ENCODE data around the gene EPB41.
"Not testable (repeated sequence)": the region's sequence is repeated elsewhere in the genome, so short reads cannot be mapped to it uniquely, and the experiment has no call there.

The EPB41 gene

GRCh38 chr1:29077155-29077554, 162.8 kb downstream of the EPB41 start:
- no peak for TF ChIP-seq CTCF (IDR thresholded peaks at IDR 0.05; ENCODE audit: low read depth, low read length)
- no peak for DNase-seq (ENCODE audit: extremely low read depth, low read depth)

DNA sequence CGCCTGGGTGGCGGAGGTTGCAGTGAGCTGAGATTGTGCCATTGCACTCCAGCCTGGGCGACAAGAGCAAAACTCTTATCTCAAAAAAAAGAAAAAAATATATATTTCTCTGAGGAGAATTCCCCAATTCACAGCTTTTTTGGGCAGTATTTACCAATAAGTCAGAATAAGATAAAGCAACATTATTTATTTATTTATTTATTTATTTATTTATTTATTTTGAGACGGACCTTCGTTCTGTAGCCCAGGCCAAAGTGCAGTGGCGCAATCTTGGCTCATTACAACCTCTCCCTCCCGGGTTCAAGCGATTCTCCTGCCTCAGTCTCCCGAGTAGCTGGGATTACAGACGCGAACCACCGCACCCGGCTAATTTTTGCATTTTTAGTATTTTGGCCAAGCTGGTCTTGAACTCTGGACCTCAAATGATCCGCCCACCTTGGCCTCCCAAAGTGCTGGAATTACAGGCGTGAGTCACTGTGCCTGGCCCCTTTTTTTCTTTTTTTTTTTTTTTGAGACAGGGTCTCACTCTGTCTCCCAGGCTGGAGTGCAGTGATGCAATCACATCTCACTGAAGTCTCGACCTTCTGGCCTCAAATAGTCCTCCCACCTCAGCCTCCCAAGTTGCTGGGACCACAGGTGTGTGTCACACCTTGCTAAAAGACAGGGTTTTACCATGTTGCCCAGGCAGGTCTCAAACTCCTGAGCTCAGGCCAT, 165.7 kb downstream of the EPB41 start:
- not testable (repeated sequence) for DNase-seq (ENCODE audit: extremely low read depth, low read depth)

- DNase-seq (ENCODE audit: extremely low read depth, low read depth), result no peak
- no peak for TF ChIP-seq CTCF (IDR thresholded peaks at IDR 0.05; ENCODE audit: low read depth, low read length)
These were observed 166.8 kb downstream of the EPB41 start for GRCh38 chr1:29081201-29081600.

DNA sequence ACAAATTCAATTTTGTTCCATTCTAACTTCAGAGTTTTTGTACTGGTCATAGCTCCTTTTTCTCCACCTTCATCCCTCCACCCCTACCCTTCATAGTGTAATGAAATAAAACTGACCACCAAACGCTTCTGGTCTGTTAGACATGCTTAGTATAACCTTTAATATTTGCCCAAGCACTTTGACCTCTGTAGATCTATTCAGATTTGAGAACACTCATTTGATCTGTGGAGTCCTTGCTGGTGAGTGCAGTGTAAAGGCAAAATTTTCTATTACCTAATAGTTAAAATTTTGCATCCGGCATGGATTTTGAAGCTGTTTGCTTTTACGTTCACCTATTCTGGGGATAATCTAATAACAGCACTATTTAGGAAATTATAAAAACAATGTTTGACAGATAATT, 168.2 kb downstream of the EPB41 start:
- no peak for DNase-seq (ENCODE audit: extremely low read depth, low read depth)
- no peak for TF ChIP-seq CTCF (IDR thresholded peaks at IDR 0.05; ENCODE audit: low read depth, low read length)

DNA sequence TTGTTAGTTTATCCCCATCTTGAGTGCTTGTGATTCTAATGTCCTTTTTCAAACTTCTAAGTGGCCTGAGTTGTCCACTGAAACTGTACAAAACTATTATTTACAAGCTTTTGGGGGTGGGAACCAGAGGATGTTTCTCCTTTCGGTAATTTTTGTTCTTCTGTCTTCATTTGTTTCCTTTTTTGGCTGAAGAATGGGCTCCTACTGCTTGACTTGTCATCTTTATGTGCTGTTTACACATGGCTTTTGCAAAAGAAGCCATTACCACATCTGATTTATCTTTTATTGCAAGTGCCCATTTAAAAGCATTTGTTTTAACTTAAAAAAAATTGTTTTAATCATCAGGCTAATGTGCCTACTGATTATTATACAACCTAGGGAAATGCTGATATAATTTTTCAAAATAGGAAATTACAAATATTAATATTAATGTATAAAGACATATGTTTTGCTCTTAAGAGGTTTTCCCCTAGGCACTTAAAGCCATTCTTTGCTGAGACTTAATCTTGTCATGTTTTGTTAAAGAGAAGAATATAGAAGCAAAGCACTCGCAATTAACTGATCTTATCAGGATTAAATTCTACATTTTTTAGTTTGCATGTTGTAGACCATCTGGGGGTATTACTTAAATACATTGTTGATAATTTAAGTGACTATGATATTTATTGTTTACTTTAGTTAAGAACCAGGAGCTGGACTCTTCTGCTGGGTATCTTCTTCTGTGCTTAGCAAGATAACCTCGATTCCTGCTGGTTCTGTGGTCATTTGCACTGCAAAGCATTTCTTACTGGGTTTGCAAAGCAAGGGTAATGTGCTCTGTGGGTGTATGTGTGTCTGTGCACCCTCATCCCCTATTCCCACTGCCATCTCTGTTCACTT, 169.2 kb downstream of the EPB41 start:
- no peak for TF ChIP-seq CTCF (IDR thresholded peaks at IDR 0.05; ENCODE audit: low read depth, low read length)

GRCh38 chr1:29084196-29084521, 169.8 kb downstream of the EPB41 start:
- DNase-seq (ENCODE audit: extremely low read depth, low read depth), result no peak
- TF ChIP-seq CTCF (IDR thresholded peaks at IDR 0.05; ENCODE audit: low read depth, low read length), result no peak

More for the DNA sequence above, 169.2 kb downstream of the EPB41 start:
- no peak for DNase-seq (ENCODE audit: extremely low read depth, low read depth)

GRCh38 chr1:29090937-29091618, 176.7 kb downstream of the EPB41 start:
- TF ChIP-seq CTCF (IDR thresholded peaks at IDR 0.05; ENCODE audit: low read depth, low read length), result no peak
- no peak for DNase-seq (ENCODE audit: extremely low read depth, low read depth)

- DNase-seq (ENCODE audit: extremely low read depth, low read depth), result not testable (repeated sequence)
These were observed 178.3 kb downstream of the EPB41 start for GRCh38 chr1:29092704-29093103.

All from AG09319 (cell line).